ENCODE data around the gene KLHL42. TPM values are rescaled to one million over a fixed set of nuclear protein-coding genes. Genes with fewer than 3 reads are reported as not detected.

KLHL42 gene
- total and polyA plus RNA-seq, 2 of the 8 experiments (the other 6 are each of a cell fraction or from before 2014, with no cell fraction given): 13.6 to 21.6 TPM

- TF ChIP-seq, protein P1, sequence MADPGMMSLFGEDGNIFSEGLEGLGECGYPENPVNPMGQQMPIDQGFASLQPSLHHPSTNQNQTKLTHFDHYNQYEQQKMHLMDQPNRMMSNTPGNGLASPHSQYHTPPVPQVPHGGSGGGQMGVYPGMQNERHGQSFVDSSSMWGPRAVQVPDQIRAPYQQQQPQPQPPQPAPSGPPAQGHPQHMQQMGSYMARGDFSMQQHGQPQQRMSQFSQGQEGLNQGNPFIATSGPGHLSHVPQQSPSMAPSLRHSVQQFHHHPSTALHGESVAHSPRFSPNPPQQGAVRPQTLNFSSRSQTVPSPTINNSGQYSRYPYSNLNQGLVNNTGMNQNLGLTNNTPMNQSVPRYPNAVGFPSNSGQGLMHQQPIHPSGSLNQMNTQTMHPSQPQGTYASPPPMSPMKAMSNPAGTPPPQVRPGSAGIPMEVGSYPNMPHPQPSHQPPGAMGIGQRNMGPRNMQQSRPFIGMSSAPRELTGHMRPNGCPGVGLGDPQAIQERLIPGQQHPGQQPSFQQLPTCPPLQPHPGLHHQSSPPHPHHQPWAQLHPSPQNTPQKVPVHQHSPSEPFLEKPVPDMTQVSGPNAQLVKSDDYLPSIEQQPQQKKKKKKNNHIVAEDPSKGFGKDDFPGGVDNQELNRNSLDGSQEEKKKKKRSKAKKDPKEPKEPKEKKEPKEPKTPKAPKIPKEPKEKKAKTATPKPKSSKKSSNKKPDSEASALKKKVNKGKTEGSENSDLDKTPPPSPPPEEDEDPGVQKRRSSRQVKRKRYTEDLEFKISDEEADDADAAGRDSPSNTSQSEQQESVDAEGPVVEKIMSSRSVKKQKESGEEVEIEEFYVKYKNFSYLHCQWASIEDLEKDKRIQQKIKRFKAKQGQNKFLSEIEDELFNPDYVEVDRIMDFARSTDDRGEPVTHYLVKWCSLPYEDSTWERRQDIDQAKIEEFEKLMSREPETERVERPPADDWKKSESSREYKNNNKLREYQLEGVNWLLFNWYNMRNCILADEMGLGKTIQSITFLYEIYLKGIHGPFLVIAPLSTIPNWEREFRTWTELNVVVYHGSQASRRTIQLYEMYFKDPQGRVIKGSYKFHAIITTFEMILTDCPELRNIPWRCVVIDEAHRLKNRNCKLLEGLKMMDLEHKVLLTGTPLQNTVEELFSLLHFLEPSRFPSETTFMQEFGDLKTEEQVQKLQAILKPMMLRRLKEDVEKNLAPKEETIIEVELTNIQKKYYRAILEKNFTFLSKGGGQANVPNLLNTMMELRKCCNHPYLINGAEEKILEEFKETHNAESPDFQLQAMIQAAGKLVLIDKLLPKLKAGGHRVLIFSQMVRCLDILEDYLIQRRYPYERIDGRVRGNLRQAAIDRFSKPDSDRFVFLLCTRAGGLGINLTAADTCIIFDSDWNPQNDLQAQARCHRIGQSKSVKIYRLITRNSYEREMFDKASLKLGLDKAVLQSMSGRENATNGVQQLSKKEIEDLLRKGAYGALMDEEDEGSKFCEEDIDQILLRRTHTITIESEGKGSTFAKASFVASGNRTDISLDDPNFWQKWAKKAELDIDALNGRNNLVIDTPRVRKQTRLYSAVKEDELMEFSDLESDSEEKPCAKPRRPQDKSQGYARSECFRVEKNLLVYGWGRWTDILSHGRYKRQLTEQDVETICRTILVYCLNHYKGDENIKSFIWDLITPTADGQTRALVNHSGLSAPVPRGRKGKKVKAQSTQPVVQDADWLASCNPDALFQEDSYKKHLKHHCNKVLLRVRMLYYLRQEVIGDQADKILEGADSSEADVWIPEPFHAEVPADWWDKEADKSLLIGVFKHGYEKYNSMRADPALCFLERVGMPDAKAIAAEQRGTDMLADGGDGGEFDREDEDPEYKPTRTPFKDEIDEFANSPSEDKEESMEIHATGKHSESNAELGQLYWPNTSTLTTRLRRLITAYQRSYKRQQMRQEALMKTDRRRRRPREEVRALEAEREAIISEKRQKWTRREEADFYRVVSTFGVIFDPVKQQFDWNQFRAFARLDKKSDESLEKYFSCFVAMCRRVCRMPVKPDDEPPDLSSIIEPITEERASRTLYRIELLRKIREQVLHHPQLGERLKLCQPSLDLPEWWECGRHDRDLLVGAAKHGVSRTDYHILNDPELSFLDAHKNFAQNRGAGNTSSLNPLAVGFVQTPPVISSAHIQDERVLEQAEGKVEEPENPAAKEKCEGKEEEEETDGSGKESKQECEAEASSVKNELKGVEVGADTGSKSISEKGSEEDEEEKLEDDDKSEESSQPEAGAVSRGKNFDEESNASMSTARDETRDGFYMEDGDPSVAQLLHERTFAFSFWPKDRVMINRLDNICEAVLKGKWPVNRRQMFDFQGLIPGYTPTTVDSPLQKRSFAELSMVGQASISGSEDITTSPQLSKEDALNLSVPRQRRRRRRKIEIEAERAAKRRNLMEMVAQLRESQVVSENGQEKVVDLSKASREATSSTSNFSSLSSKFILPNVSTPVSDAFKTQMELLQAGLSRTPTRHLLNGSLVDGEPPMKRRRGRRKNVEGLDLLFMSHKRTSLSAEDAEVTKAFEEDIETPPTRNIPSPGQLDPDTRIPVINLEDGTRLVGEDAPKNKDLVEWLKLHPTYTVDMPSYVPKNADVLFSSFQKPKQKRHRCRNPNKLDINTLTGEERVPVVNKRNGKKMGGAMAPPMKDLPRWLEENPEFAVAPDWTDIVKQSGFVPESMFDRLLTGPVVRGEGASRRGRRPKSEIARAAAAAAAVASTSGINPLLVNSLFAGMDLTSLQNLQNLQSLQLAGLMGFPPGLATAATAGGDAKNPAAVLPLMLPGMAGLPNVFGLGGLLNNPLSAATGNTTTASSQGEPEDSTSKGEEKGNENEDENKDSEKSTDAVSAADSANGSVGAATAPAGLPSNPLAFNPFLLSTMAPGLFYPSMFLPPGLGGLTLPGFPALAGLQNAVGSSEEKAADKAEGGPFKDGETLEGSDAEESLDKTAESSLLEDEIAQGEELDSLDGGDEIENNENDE (IDR thresholded peaks at IDR 0.05; ENCODE audit: insufficient replicate concordance, low read length): no peak
- TF ChIP-seq EGR1 (IDR thresholded peaks at IDR 0.05; ENCODE audit: borderline replicate concordance, low read depth, low read length): peak; percentile 37; the same call in 1 of the 2 replicates
- no peak for TF ChIP-seq RBBP5 (IDR thresholded peaks at IDR 0.05; ENCODE audit: borderline replicate concordance, low read depth, low read length)
- TF ChIP-seq KDM4A (IDR thresholded peaks at IDR 0.05; ENCODE audit: low read depth, low read length, severe bottlenecking): peak; percentile 56
- TF ChIP-seq NRF1 (IDR thresholded peaks at IDR 0.05; ENCODE audit: low read depth, low read length): no peak
- peak; percentile 10; the same call in 1 of the 2 replicates for TF ChIP-seq MAX (IDR thresholded peaks at IDR 0.05)
- TF ChIP-seq E2F6 (IDR thresholded peaks at IDR 0.05): peak; percentile 13
- TF ChIP-seq TAF1 (IDR thresholded peaks at IDR 0.05; ENCODE audit: low read depth, low read length): peak; percentile 73
- TF ChIP-seq SAP30 (IDR thresholded peaks at IDR 0.05; ENCODE audit: insufficient read depth, insufficient replicate concordance, low read length): no peak
Observed at GRCh38 chr12:27779920-27780611, at the start of gene KLHL42, which contains the start of gene MANSC4 (continued).

Data from H1 (cell line).